Upper lobe of right lung (tissue), 1 donor: ENCODE measurements around the gene GDPD3. TPM values are rescaled to one million over a fixed set of nuclear protein-coding genes. Genes with fewer than 3 reads are reported as not detected.

Source experiments
- ATAC-seq: fragments of 200-7000 bp; cut with Tn5 transposase; one replicate; pipeline ENCODE4 v1.9.1; 2020; ENCODE audit warnings: mild to moderate bottlenecking, moderate library complexity
- DNase-seq: peaks from one replicate; pipeline ENCODE4 v3.0.0-alpha.2; 2020
- H3K27ac ChIP-seq: fragments of 200-600 bp; one replicate; pipeline ENCODE4 v1.8.0; 2022
- H3K27me3 ChIP-seq: fragments of 200-600 bp; one replicate; pipeline ENCODE4 v1.8.0; 2022; ENCODE audit warnings: mild to moderate bottlenecking
- H3K36me3 ChIP-seq: fragments of 200-600 bp; one replicate; pipeline ENCODE4 v1.8.0; 2022
- H3K4me1 ChIP-seq: fragments of 200-600 bp; one replicate; pipeline ENCODE4 v1.8.0; 2022
- H3K4me3 ChIP-seq: fragments of 200-600 bp; one replicate; pipeline ENCODE4 v1.8.0; 2022; ENCODE audit warnings: mild to moderate bottlenecking
- H3K9me3 ChIP-seq: fragments of 200-600 bp; one replicate; pipeline ENCODE4 v1.8.0; 2022
- intact Hi-C: fragments of 100-400 bp; cut with DNase I; formaldehyde crosslinking; loops from one replicate; pipeline ENCODE4 v1.11.0; 2022
- total RNA-seq: library from RNA; stranded (reverse); fragmentation: NEBNext Ultra II Directional; extraction: Animal tissue kit (Norgen Biotek cat#: 25700); gene quantifications from one replicate; pipeline ENCODE4 v1.2.1, GENCODE V29; 2021
- TF ChIP-seq, protein P1 (sequence below): fragments of 200-600 bp; IDR thresholded peaks from one replicate; pipeline ENCODE4 v1.8.0; 2022; ENCODE audit warnings: antibody characterized with exemption
- donor health status: DM: no; HTN: yes; CAD: no; lungs with severe emphysema.

Gene GDPD3
- total RNA-seq, 1 donor from 2014 or later = 11.5 TPM

DNA sequence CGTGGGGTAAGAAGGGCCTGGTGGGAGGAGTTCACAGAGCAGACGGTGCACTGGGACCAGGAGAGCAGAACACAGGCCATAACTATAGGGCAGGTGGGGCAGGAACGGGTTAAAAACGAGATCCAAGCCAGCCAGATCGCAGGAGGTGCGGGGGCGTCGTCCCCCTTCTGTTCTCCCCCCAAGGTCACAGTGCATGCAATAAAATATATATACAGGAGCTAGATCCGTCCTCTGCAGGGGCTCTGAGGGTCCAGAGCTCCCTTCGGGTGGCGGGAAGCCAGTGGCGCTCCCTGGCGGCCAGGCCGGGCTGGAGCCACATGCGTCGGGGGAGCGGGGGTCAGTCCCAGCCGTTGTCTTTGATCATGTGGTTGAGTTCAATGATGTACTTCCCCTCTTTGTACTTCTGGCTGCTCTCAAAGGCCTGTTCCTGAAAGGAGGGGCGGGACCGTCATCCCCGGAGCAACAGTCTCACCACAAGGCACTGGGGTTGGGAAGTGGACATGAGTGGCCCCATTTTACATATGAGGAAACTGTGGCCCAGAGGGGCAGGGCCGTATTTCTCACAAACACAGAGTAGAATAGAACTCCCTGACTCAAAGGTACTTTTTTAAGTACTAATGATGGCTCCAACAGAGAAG, 20.8 kb downstream of the GDPD3 start:
- peaks cover 48% of the 10 kb centered on the region for H3K4me1 ChIP-seq
- peak; percentile 92 for DNase-seq
- peak overlapping the region; percentile 79 for H3K27ac ChIP-seq
- H3K27me3 ChIP-seq = no peaks in the 10 kb centered on the region
- peak; percentile 74 for ATAC-seq
- H3K4me3 ChIP-seq = peak overlapping the region; percentile 62
- intact Hi-C loops = no loop called here
- H3K36me3 ChIP-seq = peaks cover 18% of the 10 kb centered on the region
- no peaks in the 10 kb centered on the region for H3K9me3 ChIP-seq
- TF ChIP-seq, protein P1, sequence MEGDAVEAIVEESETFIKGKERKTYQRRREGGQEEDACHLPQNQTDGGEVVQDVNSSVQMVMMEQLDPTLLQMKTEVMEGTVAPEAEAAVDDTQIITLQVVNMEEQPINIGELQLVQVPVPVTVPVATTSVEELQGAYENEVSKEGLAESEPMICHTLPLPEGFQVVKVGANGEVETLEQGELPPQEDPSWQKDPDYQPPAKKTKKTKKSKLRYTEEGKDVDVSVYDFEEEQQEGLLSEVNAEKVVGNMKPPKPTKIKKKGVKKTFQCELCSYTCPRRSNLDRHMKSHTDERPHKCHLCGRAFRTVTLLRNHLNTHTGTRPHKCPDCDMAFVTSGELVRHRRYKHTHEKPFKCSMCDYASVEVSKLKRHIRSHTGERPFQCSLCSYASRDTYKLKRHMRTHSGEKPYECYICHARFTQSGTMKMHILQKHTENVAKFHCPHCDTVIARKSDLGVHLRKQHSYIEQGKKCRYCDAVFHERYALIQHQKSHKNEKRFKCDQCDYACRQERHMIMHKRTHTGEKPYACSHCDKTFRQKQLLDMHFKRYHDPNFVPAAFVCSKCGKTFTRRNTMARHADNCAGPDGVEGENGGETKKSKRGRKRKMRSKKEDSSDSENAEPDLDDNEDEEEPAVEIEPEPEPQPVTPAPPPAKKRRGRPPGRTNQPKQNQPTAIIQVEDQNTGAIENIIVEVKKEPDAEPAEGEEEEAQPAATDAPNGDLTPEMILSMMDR = peak; percentile 69

DNA sequence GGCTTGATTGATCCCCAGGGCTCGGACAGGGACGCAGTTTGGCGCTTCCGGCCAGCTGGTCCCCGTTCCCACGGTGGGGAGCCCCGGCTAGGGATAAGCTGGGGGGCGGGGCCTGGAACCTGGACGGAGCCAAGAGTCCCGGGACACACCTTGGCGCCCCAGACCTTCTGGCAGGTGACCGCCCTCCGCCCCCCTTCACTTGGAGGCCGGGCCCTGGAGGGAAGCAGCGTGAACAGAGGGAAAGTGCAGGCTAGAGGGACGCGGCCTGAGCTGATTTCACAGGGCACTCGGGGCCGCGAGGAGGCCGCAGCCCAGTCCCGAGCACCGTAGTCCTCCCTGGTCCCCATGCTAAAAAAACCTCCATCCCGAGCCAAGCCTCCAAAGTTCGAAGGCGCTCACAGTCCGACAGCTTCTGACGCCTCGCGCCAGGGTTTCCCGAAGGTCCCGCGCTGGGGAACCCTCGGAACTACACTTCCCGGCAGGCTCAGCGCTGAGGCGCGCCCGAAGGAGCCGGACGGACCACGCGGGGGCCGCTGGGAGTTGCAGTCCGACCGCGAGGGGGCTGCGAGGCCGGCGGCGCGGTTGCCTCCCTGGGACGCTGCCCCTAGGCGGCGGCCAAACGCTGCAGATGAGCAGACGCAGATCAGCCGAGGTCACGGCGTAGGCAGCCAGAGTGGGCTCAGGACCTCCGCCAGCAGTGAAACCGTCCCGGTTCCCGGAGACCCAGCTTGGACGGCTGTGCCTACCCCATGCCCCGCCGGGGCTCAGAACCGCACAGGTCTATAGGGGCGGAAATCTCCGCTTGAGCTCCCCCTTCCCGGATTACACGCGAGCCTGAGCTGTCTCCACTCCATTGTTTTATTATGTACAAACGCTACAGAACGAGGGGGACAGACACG, 21.6 kb downstream of the GDPD3 start, which contains the start of gene TBX6:
Gene TBX6, minus strand, starts transcription at position 451 of the 899 bp plus-strand sequence. CDS start 731 bp downstream, outside the sequence.
- ATAC-seq (peak; percentile 91), DNase-seq (peak; percentile 98)
- Histone ChIP-seq H3K9me3 (no peaks in the 10 kb centered on the region), H3K4me3 (peak within 1 kb of the TSS; percentile 62), H3K36me3 (peaks cover 18% of the 10 kb centered on the region), H3K4me1 (peaks cover 48% of the 10 kb centered on the region), H3K27ac (peak within 1 kb of the TSS; percentile 79), H3K27me3 (no peaks in the 10 kb centered on the region)
- TF ChIP-seq, protein P1 = peak; percentile 78
- intact Hi-C loops = no loop called here

DNA sequence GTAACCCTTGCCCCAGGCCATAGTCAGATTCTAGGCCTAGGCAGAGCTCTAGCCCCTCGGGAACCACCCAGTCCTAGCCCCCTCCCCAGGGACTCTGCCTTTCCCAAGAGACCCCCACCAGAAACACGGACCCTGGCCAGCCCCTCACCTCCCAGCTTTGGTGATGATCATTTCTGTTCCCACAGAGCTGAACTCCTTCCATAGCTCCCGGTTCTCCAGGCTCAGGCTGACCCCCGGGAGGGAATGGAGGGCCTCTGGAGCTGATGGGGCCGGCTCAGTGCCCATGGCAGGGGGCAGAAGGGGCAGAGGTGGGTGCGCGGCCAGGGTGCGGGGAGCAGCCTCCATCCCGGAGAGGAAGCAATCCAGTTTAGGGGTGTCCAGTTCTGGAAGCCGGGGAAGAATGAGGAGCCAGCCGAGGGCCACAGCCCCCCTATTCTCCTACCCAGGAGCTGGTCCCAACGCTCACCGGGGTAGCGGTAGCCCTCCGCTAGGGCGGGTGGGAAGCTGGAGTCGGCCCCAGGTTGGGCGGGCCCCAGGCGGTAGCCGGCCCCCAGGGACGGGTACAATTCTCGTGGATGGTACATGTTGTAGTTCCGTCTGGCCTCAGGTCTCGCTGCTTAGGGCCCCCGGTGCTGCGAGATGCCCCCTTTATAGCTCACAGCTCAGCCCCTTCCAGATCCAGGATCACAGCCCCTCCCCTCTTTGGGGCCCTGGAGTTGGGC, 22.6 kb downstream of the GDPD3 start:
- Histone ChIP-seq H3K27ac (peak overlapping the region; percentile 79), H3K9me3 (no peaks in the 10 kb centered on the region), H3K4me1 (peaks cover 45% of the 10 kb centered on the region), H3K27me3 (no peaks in the 10 kb centered on the region), H3K36me3 (peaks cover 18% of the 10 kb centered on the region), H3K4me3 (peak overlapping the region; percentile 62)
- ATAC-seq (no peak), DNase-seq (no peak)
- intact Hi-C loops = no loop called here
- TF ChIP-seq, protein P1 = no peak

DNA sequence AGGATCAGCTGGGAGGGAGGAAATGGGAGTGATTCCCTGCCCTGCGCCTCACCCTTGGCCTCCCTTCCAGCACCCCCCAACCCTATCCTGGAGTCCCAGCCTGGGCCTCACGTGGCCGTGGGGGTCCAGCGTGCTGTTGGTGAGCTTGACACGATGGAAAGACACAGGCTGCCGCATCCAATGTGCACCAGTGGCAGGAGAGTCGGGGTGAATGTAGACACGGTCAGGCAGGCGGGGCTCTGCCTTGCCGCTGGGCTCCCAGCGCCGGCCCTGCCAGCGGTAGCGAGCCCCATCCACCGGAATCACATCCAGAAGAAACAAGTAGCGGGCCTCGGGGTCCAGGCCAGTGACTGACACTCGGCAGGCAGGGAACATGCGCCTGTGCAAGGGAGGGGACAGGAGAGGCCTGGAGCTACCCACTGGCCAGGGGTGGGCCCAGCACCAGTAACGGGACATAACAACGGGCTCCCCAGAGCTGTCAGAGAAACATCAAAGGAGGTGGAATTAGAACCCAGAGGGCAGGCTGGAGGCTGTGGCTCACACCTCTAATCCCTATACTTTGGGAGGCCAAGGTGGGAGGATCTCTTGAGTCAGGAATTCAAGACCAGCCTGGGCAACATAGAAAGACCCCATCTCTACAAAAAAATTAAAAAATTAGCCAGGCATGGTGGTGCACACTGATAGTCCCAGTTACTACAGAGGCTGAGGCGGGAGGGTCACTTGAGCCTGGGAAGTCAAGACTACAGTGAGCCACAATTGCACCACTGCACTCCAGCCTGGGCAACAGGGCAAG, 24.3 kb downstream of the GDPD3 start:
- Histone ChIP-seq H3K27ac (no peak overlapping the region), H3K4me1 (peaks cover 32% of the 10 kb centered on the region), H3K27me3 (no peaks in the 10 kb centered on the region), H3K36me3 (peaks cover 27% of the 10 kb centered on the region), H3K9me3 (no peaks in the 10 kb centered on the region), H3K4me3 (no peak overlapping the region)
- intact Hi-C loops = no loop called here
- no peak for ATAC-seq
- DNase-seq = no peak
- TF ChIP-seq, protein P1 = no peak
